ENCODE data around the gene PARD3B. TPM values are rescaled to one million over a fixed set of nuclear protein-coding genes. Genes with fewer than 3 reads are reported as not detected.

The PARD3B gene
- total RNA-seq, 1 donor from 2014 or later: 9.5 TPM

GRCh38 chr2:205235434-205235833, 690.2 kb downstream of the PARD3B start:
- intact Hi-C loops (cut with DNase I): no loop called here
- DNase-seq (ENCODE audit: low spot score): no peak

GRCh38 chr2:205237524-205237923, 692.2 kb downstream of the PARD3B start:
- no peak for DNase-seq (ENCODE audit: low spot score)

GRCh38 chr2:205245001-205245400, 699.7 kb downstream of the PARD3B start:
- DNase-seq (ENCODE audit: low spot score): no peak
- intact Hi-C loops (cut with DNase I): no loop called here

More at GRCh38 chr2:205237524-205237923, 692.2 kb downstream of the PARD3B start:
- intact Hi-C loops (cut with DNase I): no loop called here

GRCh38 chr2:205245652-205246051, 700.4 kb downstream of the PARD3B start:
- intact Hi-C loops (cut with DNase I): no loop called here
- no peak for DNase-seq (ENCODE audit: low spot score)

- intact Hi-C loops (cut with DNase I): no loop called here
- no peak for DNase-seq (ENCODE audit: low spot score)
Measured at GRCh38 chr2:205259121-205259520, 713.8 kb downstream of the PARD3B start.

GRCh38 chr2:205261516-205262020, 716.3 kb downstream of the PARD3B start:
- no peak for DNase-seq (ENCODE audit: low spot score)
- intact Hi-C loops (cut with DNase I): no loop called here

GRCh38 chr2:205267323-205267722, 722.0 kb downstream of the PARD3B start:
- no peak for DNase-seq (ENCODE audit: low spot score)
- intact Hi-C loops (cut with DNase I): no loop called here

GRCh38 chr2:205270689-205271088, 725.4 kb downstream of the PARD3B start:
- intact Hi-C loops (cut with DNase I): no loop called here
- DNase-seq (ENCODE audit: low spot score): no peak

GRCh38 chr2:205273148-205273547, 727.9 kb downstream of the PARD3B start:
- DNase-seq (ENCODE audit: low spot score): no peak
- intact Hi-C loops (cut with DNase I): no loop called here

- intact Hi-C loops (cut with DNase I): no loop called here
- no peak for DNase-seq (ENCODE audit: low spot score)
Measured at GRCh38 chr2:205273627-205274026, 728.4 kb downstream of the PARD3B start.

- intact Hi-C loops (cut with DNase I): no loop called here
- no peak for DNase-seq (ENCODE audit: low spot score)
Measured at GRCh38 chr2:205274801-205275200, 729.5 kb downstream of the PARD3B start.

- no peak for DNase-seq (ENCODE audit: low spot score)
- intact Hi-C loops (cut with DNase I): no loop called here
Measured at GRCh38 chr2:205276116-205276777, 731.0 kb downstream of the PARD3B start.

- no peak for DNase-seq (ENCODE audit: low spot score)
- intact Hi-C loops (cut with DNase I): no loop called here
Measured at GRCh38 chr2:205280596-205281236, 735.4 kb downstream of the PARD3B start.

- no peak for DNase-seq (ENCODE audit: low spot score)
- intact Hi-C loops (cut with DNase I): no loop called here
Measured at GRCh38 chr2:205283736-205284270, 738.5 kb downstream of the PARD3B start.

- no peak for DNase-seq (ENCODE audit: low spot score)
- intact Hi-C loops (cut with DNase I): no loop called here
Measured at GRCh38 chr2:205284334-205284733, 739.1 kb downstream of the PARD3B start.

GRCh38 chr2:205287316-205287715, 742.0 kb downstream of the PARD3B start:
- intact Hi-C loops (cut with DNase I): no loop called here
- DNase-seq (ENCODE audit: low spot score): no peak

GRCh38 chr2:205288686-205289085, 743.4 kb downstream of the PARD3B start:
- intact Hi-C loops (cut with DNase I): no loop called here
- DNase-seq (ENCODE audit: low spot score): no peak

- intact Hi-C loops (cut with DNase I): no loop called here
- no peak for DNase-seq (ENCODE audit: low spot score)
Measured at GRCh38 chr2:205290299-205290698, 745.0 kb downstream of the PARD3B start.

GRCh38 chr2:205292665-205293295, 747.5 kb downstream of the PARD3B start:
- intact Hi-C loops (cut with DNase I): no loop called here
- no peak for DNase-seq (ENCODE audit: low spot score)

GRCh38 chr2:205293559-205293958, 748.3 kb downstream of the PARD3B start:
- intact Hi-C loops (cut with DNase I): no loop called here
- DNase-seq (ENCODE audit: low spot score): no peak

- no peak for DNase-seq (ENCODE audit: low spot score)
- intact Hi-C loops (cut with DNase I): no loop called here
Measured at GRCh38 chr2:205296959-205297358, 751.7 kb downstream of the PARD3B start.
